ENCODE measurements around the gene CHIA. TPM values are rescaled to one million over a fixed set of nuclear protein-coding genes. Genes with fewer than 3 reads are reported as not detected.

The CHIA gene
- total RNA-seq, 1 donor from 2014 or later: not detected

- H3K27ac ChIP-seq (ENCODE audit: low read depth, low read length): no peak overlapping the region
- H3K27me3 Mint-ChIP-seq (ENCODE audit: low read depth, unreplicated experiment): no peaks in the 10 kb centered on the region
- no peak overlapping the region for H2AFZ ChIP-seq (ENCODE audit: low read depth, low read length)
- H3K4me3 ChIP-seq (ENCODE audit: insufficient read depth, low read depth, low read length): no peak overlapping the region
- H3K27ac Mint-ChIP-seq (ENCODE audit: unreplicated experiment): no peak overlapping the region
- no peaks in the 10 kb centered on the region for H3K4me1 ChIP-seq (ENCODE audit: insufficient read depth, low read length)
- no peaks in the 10 kb centered on the region for H3K79me2 ChIP-seq (ENCODE audit: insufficient read depth, low read length)
- H3K9me3 ChIP-seq (ENCODE audit: insufficient read depth, low read depth, low read length): no peaks in the 10 kb centered on the region
- H3K9ac ChIP-seq (ENCODE audit: low read length): no peak overlapping the region
- no peaks in the 10 kb centered on the region for H3K36me3 ChIP-seq (ENCODE audit: insufficient read depth, low read length)
- FAIRE-seq: no peak
- no peak overlapping the region for H3K4me2 ChIP-seq (ENCODE audit: low read length)
- peaks cover 5% of the 10 kb centered on the region for H3K27me3 ChIP-seq (ENCODE audit: insufficient read depth, low read length)
- no peak for TF ChIP-seq EZH2 (IDR thresholded peaks at IDR 0.05; ENCODE audit: insufficient read depth, low read length)
- TF ChIP-seq, protein P1, sequence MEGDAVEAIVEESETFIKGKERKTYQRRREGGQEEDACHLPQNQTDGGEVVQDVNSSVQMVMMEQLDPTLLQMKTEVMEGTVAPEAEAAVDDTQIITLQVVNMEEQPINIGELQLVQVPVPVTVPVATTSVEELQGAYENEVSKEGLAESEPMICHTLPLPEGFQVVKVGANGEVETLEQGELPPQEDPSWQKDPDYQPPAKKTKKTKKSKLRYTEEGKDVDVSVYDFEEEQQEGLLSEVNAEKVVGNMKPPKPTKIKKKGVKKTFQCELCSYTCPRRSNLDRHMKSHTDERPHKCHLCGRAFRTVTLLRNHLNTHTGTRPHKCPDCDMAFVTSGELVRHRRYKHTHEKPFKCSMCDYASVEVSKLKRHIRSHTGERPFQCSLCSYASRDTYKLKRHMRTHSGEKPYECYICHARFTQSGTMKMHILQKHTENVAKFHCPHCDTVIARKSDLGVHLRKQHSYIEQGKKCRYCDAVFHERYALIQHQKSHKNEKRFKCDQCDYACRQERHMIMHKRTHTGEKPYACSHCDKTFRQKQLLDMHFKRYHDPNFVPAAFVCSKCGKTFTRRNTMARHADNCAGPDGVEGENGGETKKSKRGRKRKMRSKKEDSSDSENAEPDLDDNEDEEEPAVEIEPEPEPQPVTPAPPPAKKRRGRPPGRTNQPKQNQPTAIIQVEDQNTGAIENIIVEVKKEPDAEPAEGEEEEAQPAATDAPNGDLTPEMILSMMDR (IDR thresholded peaks at IDR 0.05; ENCODE audit: insufficient read depth, low read depth, low read length): no peak
- H3K4me3 Mint-ChIP-seq (ENCODE audit: unreplicated experiment): no peak overlapping the region
- H3K9me3 Mint-ChIP-seq (ENCODE audit: unreplicated experiment): peaks cover 3% of the 10 kb centered on the region
- H3K36me3 Mint-ChIP-seq (ENCODE audit: low read depth, unreplicated experiment): no peaks in the 10 kb centered on the region
- no peaks in the 10 kb centered on the region for H3K4me1 Mint-ChIP-seq (ENCODE audit: low read depth, unreplicated experiment)
- DNase-seq (ENCODE audit: low read depth): peak; percentile 41
- no peaks in the 10 kb centered on the region for H4K20me1 ChIP-seq (ENCODE audit: insufficient read depth, low read length)
Observed at GRCh38 chr1:111289371-111289770, 1.3 kb upstream of the CHIA start.

- H3K9me3 Mint-ChIP-seq (ENCODE audit: unreplicated experiment): peaks cover 3% of the 10 kb centered on the region
- no peak for FAIRE-seq
- no peak overlapping the region for H3K9ac ChIP-seq (ENCODE audit: low read length)
Observed at GRCh38 chr1:111290104-111290503, 547 bp upstream of the CHIA start.

DNA sequence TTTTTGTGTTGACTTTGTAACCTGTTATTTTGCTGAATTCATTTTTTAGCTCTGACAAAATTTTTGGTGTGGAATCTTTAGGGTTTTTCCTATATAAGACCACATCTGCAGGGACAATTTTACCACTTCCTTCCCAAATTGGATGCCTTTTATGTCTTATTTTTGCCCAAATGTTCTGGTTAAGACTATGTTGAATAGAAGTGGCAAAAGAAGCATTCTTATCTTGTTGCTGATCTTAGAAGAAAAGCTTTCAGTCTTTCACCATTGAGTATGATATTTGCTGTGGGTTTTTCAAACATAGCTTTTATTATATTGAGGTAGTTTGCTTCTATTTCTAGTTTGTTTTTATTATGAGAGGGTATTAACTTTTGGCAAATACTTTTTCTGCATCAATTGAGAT is 3.7 kb downstream of the CHIA start:
- no peak overlapping the region for H3K4me3 Mint-ChIP-seq (ENCODE audit: unreplicated experiment)
- DNase-seq (ENCODE audit: low read depth): no peak
- Histone ChIP-seq H3K4me2 (ENCODE audit: low read length) (no peak overlapping the region), H3K9ac (ENCODE audit: low read length) (no peak overlapping the region), H3K36me3 (ENCODE audit: insufficient read depth, low read length) (no peaks in the 10 kb centered on the region), H4K20me1 (ENCODE audit: insufficient read depth, low read length) (no peaks in the 10 kb centered on the region), H3K4me1 (ENCODE audit: insufficient read depth, low read length) (no peaks in the 10 kb centered on the region), H2AFZ (ENCODE audit: low read depth, low read length) (no peak overlapping the region), H3K9me3 (ENCODE audit: insufficient read depth, low read depth, low read length) (no peaks in the 10 kb centered on the region), H3K4me3 (ENCODE audit: insufficient read depth, low read depth, low read length) (no peak overlapping the region), H3K79me2 (ENCODE audit: insufficient read depth, low read length) (no peaks in the 10 kb centered on the region), H3K27me3 (ENCODE audit: insufficient read depth, low read length) (no peaks in the 10 kb centered on the region), H3K27ac (ENCODE audit: low read depth, low read length) (no peak overlapping the region)
- no peaks in the 10 kb centered on the region for H3K4me1 Mint-ChIP-seq (ENCODE audit: low read depth, unreplicated experiment)
- H3K27ac Mint-ChIP-seq (ENCODE audit: unreplicated experiment): no peak overlapping the region
- no peak for TF ChIP-seq EZH2 (IDR thresholded peaks at IDR 0.05; ENCODE audit: insufficient read depth, low read length)
- TF ChIP-seq, protein P1 (IDR thresholded peaks at IDR 0.05; ENCODE audit: insufficient read depth, low read depth, low read length): no peak
- no peaks in the 10 kb centered on the region for H3K36me3 Mint-ChIP-seq (ENCODE audit: low read depth, unreplicated experiment)
- H3K9me3 Mint-ChIP-seq (ENCODE audit: unreplicated experiment): peaks cover 10% of the 10 kb centered on the region
- H3K27me3 Mint-ChIP-seq (ENCODE audit: low read depth, unreplicated experiment): no peaks in the 10 kb centered on the region
- FAIRE-seq: no peak

More at GRCh38 chr1:111290104-111290503, 547 bp upstream of the CHIA start:
- no peak for DNase-seq (ENCODE audit: low read depth)
- Mint-ChIP-seq H3K4me3 (ENCODE audit: unreplicated experiment) (no peak overlapping the region), H3K27ac (ENCODE audit: unreplicated experiment) (no peak overlapping the region), H3K27me3 (ENCODE audit: low read depth, unreplicated experiment) (no peaks in the 10 kb centered on the region), H3K4me1 (ENCODE audit: low read depth, unreplicated experiment) (no peaks in the 10 kb centered on the region), H3K36me3 (ENCODE audit: low read depth, unreplicated experiment) (no peaks in the 10 kb centered on the region)
- Histone ChIP-seq H4K20me1 (ENCODE audit: insufficient read depth, low read length) (no peaks in the 10 kb centered on the region), H3K4me1 (ENCODE audit: insufficient read depth, low read length) (no peaks in the 10 kb centered on the region), H3K4me3 (ENCODE audit: insufficient read depth, low read depth, low read length) (no peak overlapping the region), H3K79me2 (ENCODE audit: insufficient read depth, low read length) (no peaks in the 10 kb centered on the region), H3K27me3 (ENCODE audit: insufficient read depth, low read length) (peaks cover 5% of the 10 kb centered on the region), H3K36me3 (ENCODE audit: insufficient read depth, low read length) (no peaks in the 10 kb centered on the region), H3K9me3 (ENCODE audit: insufficient read depth, low read depth, low read length) (no peaks in the 10 kb centered on the region), H3K4me2 (ENCODE audit: low read length) (no peak overlapping the region), H2AFZ (ENCODE audit: low read depth, low read length) (no peak overlapping the region), H3K27ac (ENCODE audit: low read depth, low read length) (no peak overlapping the region)
- TF ChIP-seq EZH2 (IDR thresholded peaks at IDR 0.05; ENCODE audit: insufficient read depth, low read length): no peak
- TF ChIP-seq, protein P1 (IDR thresholded peaks at IDR 0.05; ENCODE audit: insufficient read depth, low read depth, low read length): no peak

Data from astrocyte (in vitro differentiated cells and primary cell).